ENCODE results near the gene MCCC1.

The MCCC1 gene
- 25.4 to 47.1 (median 33.6) reads per million in 9 experiments for total RNA-seq

DNA sequence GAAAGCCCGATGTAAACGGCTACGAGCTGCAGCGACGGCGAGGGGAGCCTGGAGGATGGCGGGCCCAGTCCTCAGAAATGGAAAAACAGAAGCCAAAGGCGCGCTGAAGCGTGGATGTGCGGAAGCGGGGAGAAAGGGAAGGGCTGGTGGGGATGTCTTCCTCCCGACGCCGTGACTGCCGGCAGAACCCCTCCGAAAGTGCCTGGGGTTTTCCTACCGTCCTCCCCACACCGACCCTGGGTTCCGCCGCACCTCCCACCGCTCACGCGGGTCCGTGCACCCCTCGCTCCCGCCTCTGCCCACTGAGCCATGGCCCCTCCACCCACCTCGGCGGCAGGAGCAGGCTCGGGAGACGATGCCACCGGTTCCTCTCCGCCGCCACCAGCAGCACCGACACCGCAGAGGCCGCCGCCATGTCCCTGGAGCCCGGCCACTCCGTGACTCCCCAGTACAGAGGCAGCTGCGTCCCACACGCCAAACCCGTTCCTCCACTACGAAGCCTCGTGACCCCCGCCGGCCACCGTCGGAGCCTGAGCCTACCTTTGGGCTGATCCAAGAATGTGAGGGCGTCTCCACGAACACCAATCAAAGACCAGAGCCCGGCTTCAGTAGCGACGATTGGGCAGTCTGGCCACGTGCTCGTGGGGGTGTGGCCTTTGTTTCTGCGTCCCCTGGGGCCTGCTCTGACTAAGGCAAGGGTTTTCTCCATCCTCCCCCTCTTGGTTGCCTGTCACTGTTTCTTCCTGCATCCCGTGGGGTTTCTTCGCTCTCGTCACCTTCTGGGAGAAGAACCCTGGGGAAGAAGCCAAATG lies at the start of gene MCCC1:
TSS of gene MCCC1 (minus strand) at position 471 of the 812 bp plus-strand sequence. CDS start at position 415, 56 bp downstream.
- H3K27me3 Mint-ChIP-seq = no peaks in the 10 kb centered on the region
- peak within 1 kb of the TSS; percentile 95 for H3K27ac Mint-ChIP-seq
- H3K36me3 Mint-ChIP-seq (ENCODE audit: insufficient read depth) = peaks cover 13% of the 10 kb centered on the region
- no peaks in the 10 kb centered on the region for H3K9me3 Mint-ChIP-seq
- DNase-seq = peak; percentile 94 to 96 (median 96)
- H3K4me3 Mint-ChIP-seq = peak within 1 kb of the TSS; percentile 91 to 95
- H3K4me1 Mint-ChIP-seq (ENCODE audit: low read depth in 2 of 2) = peaks cover 30 to 35% of the 10 kb centered on the region in 2 donors
- peak; percentile 97 for ATAC-seq (replicated peaks)

- Mint-ChIP-seq H3K4me1 (ENCODE audit: low read depth in 2 of 2) (no peaks in the 10 kb centered on the region), H3K27ac (no peak overlapping the region), H3K27me3 (peaks cover 0 to 15% of the 10 kb centered on the region in 2 donors), H3K36me3 (ENCODE audit: insufficient read depth) (no peaks in the 10 kb centered on the region), H3K9me3 (no peaks in the 10 kb centered on the region), H3K4me3 (no peak overlapping the region)
- ATAC-seq (replicated peaks) (no peak), DNase-seq (no peak)
These were observed 48.8 kb upstream of the MCCC1 start for GRCh38 chr3:183148056-183148455.

- H3K27me3 Mint-ChIP-seq = peaks cover 0 to 15% of the 10 kb centered on the region in 2 donors
- no peaks in the 10 kb centered on the region for H3K36me3 Mint-ChIP-seq (ENCODE audit: insufficient read depth)
- H3K4me3 Mint-ChIP-seq = no peak overlapping the region
- DNase-seq (no peak), ATAC-seq (replicated peaks) (no peak)
- no peak overlapping the region for H3K27ac Mint-ChIP-seq
- H3K9me3 Mint-ChIP-seq = no peaks in the 10 kb centered on the region
- H3K4me1 Mint-ChIP-seq (ENCODE audit: low read depth in 2 of 2) = no peaks in the 10 kb centered on the region
These were observed 45.1 kb upstream of the MCCC1 start for GRCh38 chr3:183144363-183144762.

- Mint-ChIP-seq H3K27me3 (peaks cover 0 to 15% of the 10 kb centered on the region in 2 donors), H3K4me3 (no peak overlapping the region), H3K9me3 (no peaks in the 10 kb centered on the region), H3K36me3 (ENCODE audit: insufficient read depth) (no peaks in the 10 kb centered on the region), H3K4me1 (ENCODE audit: low read depth in 2 of 2) (no peaks in the 10 kb centered on the region), H3K27ac (no peak overlapping the region)
- ATAC-seq (replicated peaks) (no peak), DNase-seq (no peak)
These were observed 42.9 kb upstream of the MCCC1 start for GRCh38 chr3:183142199-183142598.

DNA sequence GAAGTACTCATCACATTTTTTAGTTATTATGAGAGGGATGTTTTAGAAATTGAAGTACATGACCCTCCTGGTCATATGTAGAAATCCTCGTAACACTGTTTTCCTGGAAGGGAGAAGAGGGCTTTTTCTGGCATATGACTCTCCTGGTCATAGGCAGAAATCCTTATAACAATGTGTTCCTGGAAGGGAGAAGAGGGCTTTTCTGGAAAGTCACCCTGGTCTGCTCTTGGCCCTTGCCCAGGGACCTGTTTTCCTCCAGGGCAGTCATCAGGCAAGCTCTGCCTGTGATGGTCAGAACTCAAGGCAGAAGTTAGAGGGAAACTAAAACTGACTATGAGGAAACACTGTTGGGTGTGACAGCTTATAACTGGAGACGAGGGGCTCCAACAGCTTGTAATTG lies 35.5 kb upstream of the MCCC1 start:
- DNase-seq (no peak), ATAC-seq (replicated peaks) (no peak)
- no peak overlapping the region for H3K4me3 Mint-ChIP-seq
- peaks cover 0 to 30% of the 10 kb centered on the region in 2 donors for H3K27me3 Mint-ChIP-seq
- H3K36me3 Mint-ChIP-seq (ENCODE audit: insufficient read depth) = no peaks in the 10 kb centered on the region
- H3K27ac Mint-ChIP-seq = no peak overlapping the region
- no peaks in the 10 kb centered on the region for H3K4me1 Mint-ChIP-seq (ENCODE audit: low read depth in 2 of 2)
- no peaks in the 10 kb centered on the region for H3K9me3 Mint-ChIP-seq

DNA sequence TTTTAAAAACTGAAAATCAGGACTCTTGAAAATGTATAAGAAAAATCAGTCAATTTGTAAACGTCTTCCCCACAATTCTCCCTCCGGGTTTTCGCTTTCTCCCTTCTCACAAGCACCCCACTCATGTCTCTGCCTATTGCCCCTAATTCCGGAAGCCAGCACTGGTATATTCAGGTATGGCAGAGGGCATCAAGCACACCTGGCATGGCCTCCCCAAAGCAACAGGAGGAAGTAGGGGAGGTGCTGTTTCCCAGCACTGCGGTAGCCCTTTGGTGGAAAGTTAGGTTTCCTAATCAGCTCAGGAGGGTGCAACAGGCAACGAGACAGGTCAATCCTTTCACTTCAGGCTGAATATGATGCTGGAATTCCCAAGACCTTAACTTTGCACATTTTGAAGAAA lies 33.1 kb upstream of the MCCC1 start:
- Mint-ChIP-seq H3K27me3 (peaks cover 0 to 30% of the 10 kb centered on the region in 2 donors), H3K9me3 (no peaks in the 10 kb centered on the region), H3K4me3 (no peak overlapping the region), H3K4me1 (ENCODE audit: low read depth in 2 of 2) (no peaks in the 10 kb centered on the region), H3K36me3 (ENCODE audit: insufficient read depth) (no peaks in the 10 kb centered on the region), H3K27ac (no peak overlapping the region)
- no peak for DNase-seq
- no peak for ATAC-seq (replicated peaks)

DNA sequence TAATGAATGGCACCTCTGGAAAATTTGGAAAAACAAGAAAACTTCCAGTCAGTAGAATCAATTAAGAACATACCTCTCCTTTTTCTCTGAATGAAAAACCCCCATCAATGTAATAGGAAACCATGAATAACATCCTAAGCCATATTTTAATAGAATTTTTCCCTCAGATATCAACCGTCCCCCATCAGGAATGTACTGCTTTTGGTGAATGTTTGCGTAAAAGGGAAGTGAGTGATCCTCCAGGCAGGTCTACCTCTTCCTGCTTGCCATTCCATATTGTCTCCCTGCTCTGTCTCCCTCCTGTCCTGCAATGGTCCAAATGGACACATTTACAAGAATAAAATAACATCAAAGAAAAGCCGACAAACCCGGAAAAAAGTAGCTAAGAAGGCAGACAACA lies 32.4 kb upstream of the MCCC1 start:
- no peaks in the 10 kb centered on the region for H3K9me3 Mint-ChIP-seq
- H3K27ac Mint-ChIP-seq = no peak overlapping the region
- DNase-seq (no peak), ATAC-seq (replicated peaks) (no peak)
- H3K27me3 Mint-ChIP-seq = peaks cover 0 to 30% of the 10 kb centered on the region in 2 donors
- H3K36me3 Mint-ChIP-seq (ENCODE audit: insufficient read depth) = no peaks in the 10 kb centered on the region
- no peak overlapping the region for H3K4me3 Mint-ChIP-seq
- no peaks in the 10 kb centered on the region for H3K4me1 Mint-ChIP-seq (ENCODE audit: low read depth in 2 of 2)

- H3K4me3 Mint-ChIP-seq = no peak overlapping the region
- no peaks in the 10 kb centered on the region for H3K9me3 Mint-ChIP-seq
- H3K27ac Mint-ChIP-seq = no peak overlapping the region
- peaks cover 0 to 30% of the 10 kb centered on the region in 2 donors for H3K27me3 Mint-ChIP-seq
- no peak for DNase-seq
- H3K36me3 Mint-ChIP-seq (ENCODE audit: insufficient read depth) = no peaks in the 10 kb centered on the region
- no peaks in the 10 kb centered on the region for H3K4me1 Mint-ChIP-seq (ENCODE audit: low read depth in 2 of 2)
- no peak for ATAC-seq (replicated peaks)
These were observed 32.0 kb upstream of the MCCC1 start for GRCh38 chr3:183131186-183131725.

GRCh38 chr3:183129243-183129642 lies 29.9 kb upstream of the MCCC1 start:
- Mint-ChIP-seq H3K27me3 (peaks cover 0 to 12% of the 10 kb centered on the region in 2 donors), H3K27ac (no peak overlapping the region), H3K36me3 (ENCODE audit: insufficient read depth) (no peaks in the 10 kb centered on the region), H3K4me1 (ENCODE audit: low read depth in 2 of 2) (no peaks in the 10 kb centered on the region), H3K9me3 (no peaks in the 10 kb centered on the region), H3K4me3 (no peak overlapping the region)
- no peak for ATAC-seq (replicated peaks)
- DNase-seq = no peak

GRCh38 chr3:183128709-183129108 lies 29.4 kb upstream of the MCCC1 start:
- Mint-ChIP-seq H3K27ac (no peak overlapping the region), H3K4me1 (ENCODE audit: low read depth in 2 of 2) (no peaks in the 10 kb centered on the region), H3K9me3 (no peaks in the 10 kb centered on the region), H3K4me3 (no peak overlapping the region), H3K27me3 (peaks cover 0 to 12% of the 10 kb centered on the region in 2 donors), H3K36me3 (ENCODE audit: insufficient read depth) (no peaks in the 10 kb centered on the region)
- ATAC-seq (replicated peaks) = no peak
- no peak for DNase-seq

GRCh38 chr3:183123891-183124290 lies 24.6 kb upstream of the MCCC1 start:
- DNase-seq = no peak
- no peak for ATAC-seq (replicated peaks)
- no peak overlapping the region for H3K27ac Mint-ChIP-seq

GRCh38 chr3:183122257-183122932 lies 23.1 kb upstream of the MCCC1 start:
- Mint-ChIP-seq H3K9me3 (no peaks in the 10 kb centered on the region), H3K4me3 (no peak overlapping the region), H3K4me1 (ENCODE audit: low read depth in 2 of 2) (no peaks in the 10 kb centered on the region), H3K27me3 (peaks cover 4 to 6% of the 10 kb centered on the region in 2 donors), H3K36me3 (ENCODE audit: insufficient read depth) (no peaks in the 10 kb centered on the region), H3K27ac (no peak overlapping the region)
- ATAC-seq (replicated peaks) (peak; percentile 62), DNase-seq (peak in 2 of 3 experiments; percentile 11 to 22)

More at GRCh38 chr3:183123891-183124290, 24.6 kb upstream of the MCCC1 start:
- Mint-ChIP-seq H3K4me3 (no peak overlapping the region), H3K36me3 (ENCODE audit: insufficient read depth) (no peaks in the 10 kb centered on the region), H3K4me1 (ENCODE audit: low read depth in 2 of 2) (no peaks in the 10 kb centered on the region), H3K27me3 (no peaks in the 10 kb centered on the region), H3K9me3 (no peaks in the 10 kb centered on the region)

DNA sequence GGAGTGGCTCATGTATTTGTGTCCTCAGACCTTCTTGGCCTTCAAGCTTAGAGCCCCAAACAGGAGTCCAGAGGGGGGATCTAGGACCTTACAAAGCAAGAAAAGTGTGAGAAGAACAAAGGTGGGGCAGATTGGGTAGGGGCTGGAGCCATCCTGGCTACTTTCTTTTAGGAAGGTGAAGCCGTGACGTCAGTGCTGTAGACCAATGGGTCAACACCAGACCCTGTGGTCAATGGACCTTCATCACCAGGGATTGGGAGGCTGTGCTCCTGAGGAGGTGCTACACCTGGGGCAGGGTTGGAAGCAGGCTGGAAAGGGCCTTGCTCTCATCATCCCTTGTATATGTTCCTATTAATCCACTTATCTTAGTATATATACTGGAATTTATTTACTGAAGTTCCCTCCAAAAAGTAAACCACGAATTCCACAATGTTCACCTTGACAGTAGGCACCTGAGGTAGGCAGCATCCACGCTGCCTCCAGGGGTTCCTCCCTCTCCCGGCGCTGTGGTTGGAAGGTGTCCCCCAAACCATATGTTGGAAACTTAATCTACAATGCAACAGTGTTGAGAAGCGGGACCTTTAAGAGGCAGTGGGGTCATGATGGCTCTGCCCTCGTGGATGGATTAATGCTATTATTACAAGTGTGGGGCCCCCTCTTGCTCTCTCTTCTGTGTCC lies 21.4 kb upstream of the MCCC1 start:
- DNase-seq (no peak), ATAC-seq (replicated peaks) (no peak)
- Mint-ChIP-seq H3K27me3 (peaks cover 14 to 21% of the 10 kb centered on the region in 2 donors), H3K36me3 (ENCODE audit: insufficient read depth) (no peaks in the 10 kb centered on the region), H3K4me3 (no peak overlapping the region), H3K27ac (no peak overlapping the region), H3K9me3 (no peaks in the 10 kb centered on the region), H3K4me1 (ENCODE audit: low read depth in 2 of 2) (peaks cover 3 to 4% of the 10 kb centered on the region in 2 donors)
